Measurements from ENCODE around the gene ABCD1. TPM values are rescaled to one million over a fixed set of nuclear protein-coding genes. Genes with fewer than 3 reads are reported as not detected.
"Not testable (repeated sequence)": the region's sequence is repeated elsewhere in the genome, so short reads cannot be mapped to it uniquely, and the experiment has no call there.

Gene ABCD1
- total RNA-seq, 2 donors from 2014 or later, result 12.7 to 16.8 TPM

- DNase-seq, result no peak
- Histone ChIP-seq H3K4me1 (no peaks in the 10 kb centered on the region), H3K4me3 (no peak overlapping the region), H3K27me3 (no peaks in the 10 kb centered on the region), H3K36me3 (no peaks in the 10 kb centered on the region), H3K27ac (peak overlapping the region; percentile 83), H3K9me3 (no peaks in the 10 kb centered on the region), H3K9ac (ENCODE audit: low read depth in 2 of 2, low read length in 2 of 2) (peak overlapping the region in 1 of 2 donors; percentile 19)
- TF ChIP-seq, protein P1, sequence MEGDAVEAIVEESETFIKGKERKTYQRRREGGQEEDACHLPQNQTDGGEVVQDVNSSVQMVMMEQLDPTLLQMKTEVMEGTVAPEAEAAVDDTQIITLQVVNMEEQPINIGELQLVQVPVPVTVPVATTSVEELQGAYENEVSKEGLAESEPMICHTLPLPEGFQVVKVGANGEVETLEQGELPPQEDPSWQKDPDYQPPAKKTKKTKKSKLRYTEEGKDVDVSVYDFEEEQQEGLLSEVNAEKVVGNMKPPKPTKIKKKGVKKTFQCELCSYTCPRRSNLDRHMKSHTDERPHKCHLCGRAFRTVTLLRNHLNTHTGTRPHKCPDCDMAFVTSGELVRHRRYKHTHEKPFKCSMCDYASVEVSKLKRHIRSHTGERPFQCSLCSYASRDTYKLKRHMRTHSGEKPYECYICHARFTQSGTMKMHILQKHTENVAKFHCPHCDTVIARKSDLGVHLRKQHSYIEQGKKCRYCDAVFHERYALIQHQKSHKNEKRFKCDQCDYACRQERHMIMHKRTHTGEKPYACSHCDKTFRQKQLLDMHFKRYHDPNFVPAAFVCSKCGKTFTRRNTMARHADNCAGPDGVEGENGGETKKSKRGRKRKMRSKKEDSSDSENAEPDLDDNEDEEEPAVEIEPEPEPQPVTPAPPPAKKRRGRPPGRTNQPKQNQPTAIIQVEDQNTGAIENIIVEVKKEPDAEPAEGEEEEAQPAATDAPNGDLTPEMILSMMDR (IDR thresholded peaks at IDR 0.05), result no peak
- intact Hi-C loops (cut with DNase I), result no loop called here
Measured at GRCh38 chrX:153697924-153698865, 26.5 kb upstream of the ABCD1 start.

DNA sequence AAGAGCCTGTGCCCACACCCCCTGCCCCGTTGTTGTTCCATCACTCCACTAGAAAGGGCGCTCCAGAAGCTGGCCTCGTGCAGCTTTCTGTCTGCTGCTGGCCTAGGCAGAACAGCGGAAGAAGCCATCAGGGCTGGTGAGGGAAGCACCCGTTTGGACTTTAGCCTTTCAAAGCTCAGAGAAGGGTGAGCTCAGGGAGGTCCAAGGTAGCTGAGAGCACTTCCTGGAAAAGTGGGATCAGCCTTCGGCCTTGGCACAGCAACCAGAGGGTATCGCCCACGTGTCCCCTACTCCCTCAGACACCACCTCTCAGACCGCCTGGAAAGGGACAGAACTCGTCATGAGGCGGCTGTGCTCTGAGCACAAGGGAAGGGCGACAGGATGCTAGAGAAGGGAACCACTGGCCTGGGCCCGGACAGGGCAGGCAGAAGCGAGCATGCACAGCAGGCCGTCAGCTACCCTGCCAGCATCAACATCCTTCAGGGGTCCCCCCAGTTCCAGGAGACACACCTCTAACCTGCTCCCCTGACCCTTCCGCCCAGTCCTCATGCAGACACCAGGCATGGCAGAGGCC is 25.4 kb upstream of the ABCD1 start:
- H3K36me3 ChIP-seq; H3K4me1 ChIP-seq; intact Hi-C loops (cut with DNase I); H3K27me3 ChIP-seq; H3K4me3 ChIP-seq; H3K9me3 ChIP-seq: not testable (repeated sequence)
- Histone ChIP-seq H3K9ac (ENCODE audit: low read depth in 2 of 2, low read length in 2 of 2) (peak overlapping the region in 1 of 2 donors; percentile 58), H3K27ac (peak overlapping the region; percentile 83)
- DNase-seq, result peak; percentile 72

GRCh38 chrX:153699784-153700371 is 24.8 kb upstream of the ABCD1 start:
- H3K27me3 ChIP-seq; H3K36me3 ChIP-seq; intact Hi-C loops (cut with DNase I); H3K4me1 ChIP-seq; H3K9me3 ChIP-seq; H3K4me3 ChIP-seq: not testable (repeated sequence)
- peak overlapping the region; percentile 39 to 58 for H3K9ac ChIP-seq (ENCODE audit: low read depth in 2 of 2, low read length in 2 of 2)
- H3K27ac ChIP-seq, result peak overlapping the region; percentile 83
- DNase-seq, result peak; percentile 67

GRCh38 chrX:153700376-153700945 is 24.2 kb upstream of the ABCD1 start:
- peak overlapping the region; percentile 77 for H3K27ac ChIP-seq
- H3K9me3 ChIP-seq, result no peaks in the 10 kb centered on the region
- H3K4me3 ChIP-seq, result no peak overlapping the region
- H3K9ac ChIP-seq (ENCODE audit: low read depth in 2 of 2, low read length in 2 of 2), result peak overlapping the region; percentile 39 to 40
- H3K36me3 ChIP-seq, result no peaks in the 10 kb centered on the region
- TF ChIP-seq, protein P1 (IDR thresholded peaks at IDR 0.05), result no peak
- no peaks in the 10 kb centered on the region for H3K4me1 ChIP-seq
- H3K27me3 ChIP-seq, result no peaks in the 10 kb centered on the region
- DNase-seq, result no peak
- intact Hi-C loops (cut with DNase I), result no loop called here

GRCh38 chrX:153700967-153701366 is 23.7 kb upstream of the ABCD1 start:
- peak overlapping the region; percentile 77 for H3K27ac ChIP-seq
- TF ChIP-seq, protein P1 (IDR thresholded peaks at IDR 0.05), result no peak
- H3K27me3 ChIP-seq, result no peaks in the 10 kb centered on the region
- no peak for DNase-seq
- H3K9me3 ChIP-seq, result no peaks in the 10 kb centered on the region
- H3K4me3 ChIP-seq, result no peak overlapping the region
- H3K9ac ChIP-seq (ENCODE audit: low read depth in 2 of 2, low read length in 2 of 2), result no peak overlapping the region
- no peaks in the 10 kb centered on the region for H3K4me1 ChIP-seq
- no peaks in the 10 kb centered on the region for H3K36me3 ChIP-seq
- intact Hi-C loops (cut with DNase I), result no loop called here

DNA sequence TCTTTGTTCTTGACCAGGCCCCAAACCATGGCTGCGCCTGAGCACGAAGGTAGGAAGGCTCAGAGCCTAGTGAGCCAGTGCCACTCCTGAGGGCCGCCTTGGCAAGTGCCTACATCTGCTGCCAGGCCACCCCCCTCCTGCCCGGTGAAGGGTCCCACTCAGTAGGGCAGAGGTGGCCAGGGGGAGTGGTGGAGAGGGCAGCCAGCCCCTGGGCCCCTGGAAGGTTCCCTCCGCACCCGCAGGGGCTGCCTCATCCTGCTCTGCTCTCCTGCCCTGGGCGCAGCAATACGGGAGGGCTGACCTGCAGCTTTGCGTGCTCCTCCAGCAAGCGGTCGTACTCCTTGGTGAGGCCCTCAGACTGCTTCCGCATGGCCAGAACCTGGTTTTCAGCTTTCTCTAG is 22.9 kb upstream of the ABCD1 start:
- DNase-seq, result no peak
- Histone ChIP-seq H3K27me3 (no peaks in the 10 kb centered on the region), H3K36me3 (no peaks in the 10 kb centered on the region), H3K4me1 (no peaks in the 10 kb centered on the region), H3K27ac (no peak overlapping the region), H3K9me3 (no peaks in the 10 kb centered on the region), H3K9ac (ENCODE audit: low read depth in 2 of 2, low read length in 2 of 2) (no peak overlapping the region), H3K4me3 (no peak overlapping the region)
- intact Hi-C loops (cut with DNase I), result no loop called here
- TF ChIP-seq, protein P1 (IDR thresholded peaks at IDR 0.05), result no peak
